PC-3 (cell line): Measurements from ENCODE around the gene CALB2. TPM values are rescaled to one million over a fixed set of nuclear protein-coding genes. Genes with fewer than 3 reads are reported as not detected.
A peak's percentile ranks its signal among the peaks of the same experiment; 100 is the strongest.
"Not testable (repeated sequence)": the region's sequence is repeated elsewhere in the genome, so short reads cannot be mapped to it uniquely, and the experiment has no call there.

Experiments used
- ATAC-seq: fragments of 200-7000 bp; cut with Tn5 transposase; 2 replicates; pipeline ENCODE4 v1.9.1; 2020; ENCODE audit warnings: mild to moderate bottlenecking, moderate library complexity
- BruUV-seq: library from RNA; stranded (reverse); fragments of 400-500 nt; replicated peaks from 2 replicates; lab custom pipeline; 2021; lab: Mats Ljungman, UMichigan
- CTCF ChIA-PET: fragments of 300-600 bp; sonication (Branson Sonifier 250); formaldehyde crosslinking; loops from one replicate; lab custom pipeline; 2022; ENCODE audit warnings: antibody characterized with exemption; lab: Charles Lee
- POLR2A ChIA-PET: fragments of 300-600 bp; sonication (Branson Sonifier 250); formaldehyde crosslinking; loops from one replicate; lab custom pipeline; 2022; ENCODE audit warnings: antibody characterized with exemption; ENCODE audit not compliant: unreplicated experiment; lab: Charles Lee
- DNase-seq: peaks from one replicate; pipeline ENCODE4 v3.0.0-alpha.2; 2015
- H2AFZ ChIP-seq: fragments of 300-600 bp; sonication (generic); 2 replicates; pipeline ENCODE4 v1.6.0; 2016; ENCODE audit warnings: antibody characterized with exemption, low read length
- H3F3A ChIP-seq: fragments of 300-600 bp; sonication (generic); one replicate; pipeline ENCODE4 v1.6.0; 2017; ENCODE audit warnings: antibody characterized with exemption, low read length, control low read depth, mild to moderate bottlenecking; ENCODE audit not compliant: unreplicated experiment
- H3K27ac ChIP-seq: fragments of 300-600 bp; sonication (generic); 2 replicates; pipeline ENCODE4 v1.5.1; 2016; ENCODE audit warnings: mild to moderate bottlenecking, low read length
- H3K27me3 ChIP-seq: fragments of 300-600 bp; sonication (generic); 2 replicates; pipeline ENCODE4 v1.6.1; 2016; ENCODE audit warnings: low read length, mixed read lengths
- H3K36me3 ChIP-seq: fragments of 300-600 bp; sonication (generic); 2 replicates; pipeline ENCODE4 v1.6.1; 2016; ENCODE audit warnings: low read depth, mixed run types, low read length, mixed read lengths
- H3K4me1 ChIP-seq: fragments of 300-600 bp; sonication (generic); 2 replicates; pipeline ENCODE4 v1.5.1; 2016; ENCODE audit warnings: low read length; ENCODE audit not compliant: insufficient read depth
- H3K4me2 ChIP-seq: fragments of 300-600 bp; sonication (generic); 2 replicates; pipeline ENCODE4 v1.6.0; 2016; ENCODE audit warnings: low read length
- H3K4me3 ChIP-seq: fragments of 300-600 bp; sonication (generic); 2 replicates; pipeline ENCODE4 v1.5.1; 2016; ENCODE audit warnings: mild to moderate bottlenecking, low read length, mixed read lengths
- H3K79me2 ChIP-seq: fragments of 300-600 bp; sonication (generic); 2 replicates; pipeline ENCODE4 v1.6.1; 2017; ENCODE audit warnings: low read length, mixed read lengths
- H3K9ac ChIP-seq: fragments of 300-600 bp; sonication (generic); 2 replicates; pipeline ENCODE4 v1.6.0; 2016; ENCODE audit warnings: mild to moderate bottlenecking, low read length
- H3K9me2 ChIP-seq: fragments of 300-600 bp; sonication (generic); replicated peaks from 2 replicates; pipeline ENCODE4 v1.6.1; 2016; ENCODE audit warnings: mixed run types, low read length, mixed read lengths
- H3K9me3 ChIP-seq: fragments of 300-600 bp; sonication (generic); 2 replicates; pipeline ENCODE4 v1.6.1; 2016; ENCODE audit warnings: low read length, mixed read lengths
- H4K20me1 ChIP-seq: fragments of 300-600 bp; sonication (generic); 2 replicates; pipeline ENCODE4 v1.6.1; 2016; ENCODE audit warnings: low read length, mixed read lengths
- CTCF ChIP-seq: fragments of 300-600 bp; sonication (generic); conservative IDR thresholded peaks from 2 replicates; pipeline ENCODE4 v1.5.1; 2017; ENCODE audit warnings: antibody characterized with exemption, low read depth, mild to moderate bottlenecking, low read length
- EZH2 ChIP-seq: fragments of 300-600 bp; sonication (generic); IDR thresholded peaks from one replicate; pipeline ENCODE4 v1.6.1; 2017; ENCODE audit warnings: antibody characterized with exemption, mild to moderate bottlenecking, low read length; ENCODE audit not compliant: unreplicated experiment
- EZH2phosphoT487 ChIP-seq: fragments of 300-600 bp; sonication (generic); IDR thresholded peaks from 2 replicates; pipeline ENCODE4 v1.6.1; 2018; ENCODE audit warnings: mild to moderate bottlenecking, antibody characterized with exemption, low read length, borderline replicate concordance
- intact Hi-C: fragments of 100-400 bp; cut with micrococcal nuclease; formaldehyde crosslinking; loops from 2 replicates; pipeline ENCODE4 v1.9.0; 2023
- total RNA-seq: library from RNA; depleted of rRNA; stranded (reverse); fragments of >200 nt; gene quantifications from 2 replicates; pipeline ENCODE4 v1.2.3, GENCODE V29; 2014

CALB2 gene
- total RNA-seq, 1 experiment from 2014 or later, result 0.47 TPM

- ATAC-seq, result no peak
- POLR2A ChIA-PET, result no interaction called here
- Histone ChIP-seq H3K4me1 (peaks cover 19% of the 10 kb centered on the region; the same call in 1 of the 2 replicates), H3K9me3 (no peaks in the 10 kb centered on the region), H3K36me3 (no peaks in the 10 kb centered on the region), H3K4me2 (no peak overlapping the region), H3K9ac (no peak overlapping the region), H4K20me1 (no peaks in the 10 kb centered on the region), H3K27ac (no peak overlapping the region), H2AFZ (no peak overlapping the region), H3K27me3 (no peaks in the 10 kb centered on the region), H3K9me2 (no peaks in the 10 kb centered on the region), H3F3A (no peaks in the 10 kb centered on the region), H3K4me3 (no peak overlapping the region), H3K79me2 (no peaks in the 10 kb centered on the region)
- no peak for DNase-seq
- no peak for TF ChIP-seq CTCF
- TF ChIP-seq EZH2phosphoT487, result no peak
- TF ChIP-seq EZH2, result no peak
- no TSS peak for BruUV-seq
- CTCF ChIA-PET, result no interaction called here
- intact Hi-C loops, result no loop called here
Observed at GRCh38 chr16:71356051-71356740, 2.3 kb upstream of the CALB2 start.

- H3K79me2 ChIP-seq, intact Hi-C loops, H3K9me3 ChIP-seq, H2AFZ ChIP-seq, POLR2A ChIA-PET, H3K36me3 ChIP-seq, CTCF ChIA-PET, ATAC-seq, H4K20me1 ChIP-seq, H3K4me3 ChIP-seq, H3K9ac ChIP-seq, H3K27ac ChIP-seq, H3K27me3 ChIP-seq, DNase-seq, BruUV-seq, H3K9me2 ChIP-seq, H3K4me2 ChIP-seq, H3F3A ChIP-seq: not testable (repeated sequence)
- H3K4me1 ChIP-seq, result peaks cover 12% of the 10 kb centered on the region; the same call in 1 of the 2 replicates
Observed at GRCh38 chr16:71356936-71357335, 1.6 kb upstream of the CALB2 start.

- H3K9me2 ChIP-seq, result no peaks in the 10 kb centered on the region
- intact Hi-C loops, result loop anchor here (2.0 kb wide), 1 partner anchor 143 kb away; no protein-coding TSS in a partner anchor
- H3K36me3 ChIP-seq, result no peaks in the 10 kb centered on the region
- H3K4me3 ChIP-seq, result peak overlapping the region; percentile 59; the same call in 1 of the 2 replicates
- no peaks in the 10 kb centered on the region for H3K79me2 ChIP-seq
- ATAC-seq, result peak; percentile 16; the same call in 1 of the 2 replicates
- no peaks in the 10 kb centered on the region for H4K20me1 ChIP-seq
- peak overlapping the region; percentile 67 for H2AFZ ChIP-seq
- peak overlapping the region; percentile 82 for H3K4me2 ChIP-seq
- POLR2A ChIA-PET, result no interaction called here
- CTCF ChIA-PET, result no interaction called here
- peak; percentile 25 for DNase-seq
- no TSS peak for BruUV-seq
- no peaks in the 10 kb centered on the region for H3K27me3 ChIP-seq
- TF ChIP-seq EZH2phosphoT487, result no peak
- TF ChIP-seq CTCF, result peak; percentile 25; the same call in 1 of the 2 replicates
- no peak overlapping the region for H3K9ac ChIP-seq
- no peak overlapping the region for H3K27ac ChIP-seq
- no peaks in the 10 kb centered on the region for H3K9me3 ChIP-seq
- no peaks in the 10 kb centered on the region for H3F3A ChIP-seq
- H3K4me1 ChIP-seq, result peaks cover 12% of the 10 kb centered on the region; the same call in 1 of the 2 replicates
Observed at GRCh38 chr16:71357681-71358080, 842 bp upstream of the CALB2 start.
